SK-N-DZ (cell line): ENCODE results near the gene BMP10.
"Not testable (repeated sequence)": the region's sequence is repeated elsewhere in the genome, so short reads cannot be mapped to it uniquely, and the experiment has no call there.

Source experiments
- DNase-seq: peaks from one replicate; pipeline ENCODE4 v3.0.0-alpha.2; 2015; ENCODE audit warnings: low spot score

Gene BMP10

GRCh38 chr2:68895981-68896380 is 24.8 kb upstream of the BMP10 start:
- DNase-seq, result not testable (repeated sequence)

- DNase-seq, result no peak
Measured at GRCh38 chr2:68889500-68889899, 18.3 kb upstream of the BMP10 start.

GRCh38 chr2:68889021-68889420 is 17.8 kb upstream of the BMP10 start:
- no peak for DNase-seq

GRCh38 chr2:68888038-68888704 is 17.0 kb upstream of the BMP10 start:
- no peak for DNase-seq

GRCh38 chr2:68885811-68886075 is 14.5 kb upstream of the BMP10 start:
- DNase-seq, result no peak

GRCh38 chr2:68885074-68885810 is 14.0 kb upstream of the BMP10 start:
- DNase-seq, result no peak

GRCh38 chr2:68880213-68880612 is 9.0 kb upstream of the BMP10 start:
- no peak for DNase-seq

GRCh38 chr2:68879296-68879695 is 8.1 kb upstream of the BMP10 start:
- DNase-seq, result no peak

- DNase-seq, result peak; percentile 52
Measured at GRCh38 chr2:68878753-68879152, 7.6 kb upstream of the BMP10 start.

- no peak for DNase-seq
Measured at GRCh38 chr2:68878071-68878711, 7.0 kb upstream of the BMP10 start.

GRCh38 chr2:68877079-68877772 is 6.0 kb upstream of the BMP10 start:
- no peak for DNase-seq

GRCh38 chr2:68870215-68870614 is 982 bp downstream of the BMP10 start:
- no peak for DNase-seq

- DNase-seq, result no peak
Measured at GRCh38 chr2:68865108-68865507, 6.1 kb downstream of the BMP10 start.

- DNase-seq, result no peak
Measured at GRCh38 chr2:68863996-68864395, 7.2 kb downstream of the BMP10 start.

- no peak for DNase-seq
Measured at GRCh38 chr2:68862889-68863288, 8.3 kb downstream of the BMP10 start.

- no peak for DNase-seq
Measured at GRCh38 chr2:68861330-68861729, 9.9 kb downstream of the BMP10 start.

- DNase-seq, result peak; percentile 93
Measured at GRCh38 chr2:68860111-68860510, 11.1 kb downstream of the BMP10 start.

- DNase-seq, result no peak
Measured at GRCh38 chr2:68857855-68858456, 13.2 kb downstream of the BMP10 start.

- DNase-seq, result no peak
Measured at GRCh38 chr2:68857202-68857845, 13.9 kb downstream of the BMP10 start.

GRCh38 chr2:68855550-68855949 is 15.6 kb downstream of the BMP10 start:
- no peak for DNase-seq

- no peak for DNase-seq
Measured at GRCh38 chr2:68854476-68854875, 16.7 kb downstream of the BMP10 start.

- no peak for DNase-seq
Measured at GRCh38 chr2:68853915-68854314, 17.3 kb downstream of the BMP10 start.
